GM12892 (cell line): Measurements from ENCODE around the gene TTPAL.

Source experiments
- POLR2A ChIP-seq: IDR thresholded peaks from 2 replicates; pipeline ENCODE4 v1.6.1; 2011; ENCODE audit warnings: low read depth, low read length, control low read depth
- POLR2AphosphoS5 ChIP-seq: IDR thresholded peaks from 2 replicates; pipeline ENCODE4 v1.6.1; 2011; ENCODE audit warnings: low read depth, low read length, control low read depth
- TAF1 ChIP-seq: IDR thresholded peaks from 2 replicates; pipeline ENCODE4 v1.6.1; 2011; ENCODE audit warnings: low read depth, mild to moderate bottlenecking, control low read depth, low read length, borderline replicate concordance

DNA sequence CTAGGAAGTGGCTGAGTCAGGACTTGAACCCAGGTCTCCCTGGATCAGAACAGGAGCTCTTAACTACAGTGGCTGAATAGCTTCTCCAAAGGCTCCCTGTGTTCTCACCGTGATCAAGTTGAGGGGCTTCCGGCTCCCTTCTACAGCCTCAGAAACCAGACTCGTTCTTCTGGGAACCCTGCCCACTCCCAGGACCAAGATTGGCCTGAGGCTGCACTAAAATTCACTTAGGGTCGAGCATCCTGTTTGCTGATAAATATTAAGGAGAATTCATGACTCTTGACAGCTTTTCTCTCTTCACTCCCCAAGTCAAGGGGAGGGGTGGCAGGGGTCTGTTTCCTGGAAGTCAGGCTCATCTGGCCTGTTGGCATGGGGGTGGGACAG lies 44.6 kb upstream of the TTPAL start:
- TF ChIP-seq POLR2A (no peak), POLR2AphosphoS5 (no peak), TAF1 (no peak)
